Activated naive CD4-positive, alpha-beta T cell treated with Interleukin-2 at 50 U/mL for 16 hours (primary cell): Measurements from ENCODE around the gene LRTM2.

Experiments
- DNase-seq: peaks from one replicate; pipeline ENCODE4 v3.0.0-alpha.2; 2020

Gene LRTM2

GRCh38 chr12:1844223-1844622 is 23.9 kb downstream of the LRTM2 start:
- DNase-seq, result no peak

GRCh38 chr12:1844661-1845409 is 24.5 kb downstream of the LRTM2 start:
- no peak for DNase-seq

- DNase-seq, result no peak
Measured at GRCh38 chr12:1845427-1845826, 25.1 kb downstream of the LRTM2 start.

- no peak for DNase-seq
Measured at GRCh38 chr12:1845886-1846285, 25.5 kb downstream of the LRTM2 start.

- no peak for DNase-seq
Measured at GRCh38 chr12:1846421-1847405, 26.3 kb downstream of the LRTM2 start.

- no peak for DNase-seq
Measured at GRCh38 chr12:1847411-1847810, 27.0 kb downstream of the LRTM2 start.

GRCh38 chr12:1848146-1848545 is 27.8 kb downstream of the LRTM2 start:
- no peak for DNase-seq

- DNase-seq, result no peak
Measured at GRCh38 chr12:1848745-1849144, 28.4 kb downstream of the LRTM2 start.

- DNase-seq, result no peak
Measured at GRCh38 chr12:1851151-1851701, 30.9 kb downstream of the LRTM2 start.

- DNase-seq, result no peak
Measured at GRCh38 chr12:1852076-1852475, 31.7 kb downstream of the LRTM2 start.

GRCh38 chr12:1853716-1854115 is 33.4 kb downstream of the LRTM2 start:
- no peak for DNase-seq

GRCh38 chr12:1855241-1855640 is 34.9 kb downstream of the LRTM2 start:
- DNase-seq, result no peak

GRCh38 chr12:1857086-1857485 is 36.7 kb downstream of the LRTM2 start:
- DNase-seq, result no peak

GRCh38 chr12:1857821-1858220 is 37.5 kb downstream of the LRTM2 start:
- no peak for DNase-seq

- DNase-seq, result no peak
Measured at GRCh38 chr12:1858456-1858855, 38.1 kb downstream of the LRTM2 start.

- no peak for DNase-seq
Measured at GRCh38 chr12:1859643-1860042, 39.3 kb downstream of the LRTM2 start.

- DNase-seq, result no peak
Measured at GRCh38 chr12:1862973-1863372, 42.6 kb downstream of the LRTM2 start.

- no peak for DNase-seq
Measured at GRCh38 chr12:1863823-1864222, 43.5 kb downstream of the LRTM2 start.

GRCh38 chr12:1864456-1864855 is 44.1 kb downstream of the LRTM2 start:
- DNase-seq, result no peak

GRCh38 chr12:1864867-1865266 is 44.5 kb downstream of the LRTM2 start:
- no peak for DNase-seq

- DNase-seq, result no peak
Measured at GRCh38 chr12:1865284-1865866, 45.0 kb downstream of the LRTM2 start.

- DNase-seq, result no peak
Measured at GRCh38 chr12:1869145-1869544, 48.8 kb downstream of the LRTM2 start.

- no peak for DNase-seq
Measured at GRCh38 chr12:1870086-1870485, 49.7 kb downstream of the LRTM2 start.
